Caco-2 (cell line): Measurements from ENCODE around the gene EPB41L4A. TPM values are rescaled to one million over a fixed set of nuclear protein-coding genes. Genes with fewer than 3 reads are reported as not detected.

ENCODE experiments used
- BruUV-seq: library from RNA; stranded (reverse); fragments of 400-500 nt; replicated peaks from 2 replicates; lab custom pipeline; 2021; lab: Mats Ljungman, UMichigan
- CTCF ChIA-PET: fragments of 300-600 bp; sonication (Branson Sonifier 250); formaldehyde crosslinking; loops from one replicate; lab custom pipeline; 2022; ENCODE audit warnings: antibody characterized with exemption; lab: Charles Lee
- POLR2A ChIA-PET: fragments of 300-600 bp; sonication (Branson Sonifier 250); formaldehyde crosslinking; loops from one replicate; lab custom pipeline; 2022; ENCODE audit warnings: antibody characterized with exemption; lab: Charles Lee
- DNase-seq, 2 experiments: peaks; one replicate each; pipeline versions ENCODE4 v3.0.0 to v3.0.0-alpha.2; 2020 to 2022
- H3K27me3 ChIP-seq: replicated peaks from 2 replicates; pipeline ENCODE4 v1.6.0; 2011; ENCODE audit warnings: low read length; ENCODE audit not compliant: control insufficient read depth, insufficient read depth
- H3K36me3 ChIP-seq: 2 replicates; pipeline ENCODE4 v1.5.1; 2011; ENCODE audit warnings: low read length; ENCODE audit not compliant: control insufficient read depth, insufficient read depth
- H3K4me1 ChIP-seq: fragments of 250-450 bp; sonication (Bioruptor Pico); 2 replicates; pipeline ENCODE4 v1.5.1; 2020; ENCODE audit warnings: mild to moderate bottlenecking
- H3K4me3 ChIP-seq: 2 replicates; pipeline ENCODE4 v1.5.1; 2011; ENCODE audit warnings: low read depth, mild to moderate bottlenecking, control low read depth, low read length
- H3K9me3 ChIP-seq: fragments of 250-450 bp; sonication (Bioruptor Pico); 2 replicates; pipeline ENCODE4 v1.5.1; 2020; ENCODE audit warnings: mild to moderate bottlenecking, moderate library complexity
- H3K27ac Mint-ChIP-seq: one replicate; pipeline ENCODE4 v1.8.0; 2022; ENCODE audit warnings: mixed read lengths; ENCODE audit not compliant: unreplicated experiment
- H3K27me3 Mint-ChIP-seq: one replicate; pipeline ENCODE4 v1.8.0; 2022; ENCODE audit warnings: mixed read lengths; ENCODE audit not compliant: insufficient read depth, unreplicated experiment
- H3K36me3 Mint-ChIP-seq: one replicate; pipeline ENCODE4 v1.8.0; 2022; ENCODE audit warnings: mild to moderate bottlenecking, mixed read lengths; ENCODE audit not compliant: insufficient read depth, unreplicated experiment
- H3K4me1 Mint-ChIP-seq: one replicate; pipeline ENCODE4 v1.8.0; 2022; ENCODE audit warnings: low read depth, mixed read lengths; ENCODE audit not compliant: unreplicated experiment
- H3K4me3 Mint-ChIP-seq: one replicate; pipeline ENCODE4 v1.8.0; 2022; ENCODE audit warnings: mild to moderate bottlenecking, moderate library complexity, mixed read lengths; ENCODE audit not compliant: unreplicated experiment
- H3K9me3 Mint-ChIP-seq: one replicate; pipeline ENCODE4 v1.8.0; 2022; ENCODE audit warnings: mixed read lengths; ENCODE audit not compliant: unreplicated experiment
- CTCF ChIP-seq, 2 experiments: fragments of 200-600 bp in 1 of 2; IDR thresholded peaks; 1 replicate in 1 of 2; 2 replicates in 1 of 2; pipeline versions ENCODE4 v1.5.1 to v1.8.0; 2011 to 2022; ENCODE audit warnings: antibody characterized with exemption in 1 of 2, control low read depth in 1 of 2, inconsistent platforms in 1 of 2, low read depth in 1 of 2, low read length in 1 of 2, mild to moderate bottlenecking in 1 of 2, moderate library complexity in 1 of 2; ENCODE audit not compliant: insufficient read depth in 1 of 2, severe bottlenecking in 1 of 2, unreplicated experiment in 1 of 2
- intact Hi-C: fragments of 100-400 bp; cut with micrococcal nuclease; formaldehyde crosslinking; loops from one replicate; pipeline ENCODE4 v1.10.0; 2022; ENCODE audit not compliant: unreplicated experiment
- total RNA-seq: library from RNA; stranded (reverse); gene quantifications from 2 replicates; pipeline ENCODE4 v1.2.3, GENCODE V29; 2022

The EPB41L4A gene
- total RNA-seq, 1 experiment from 2014 or later = 1.4 TPM

- H3K27ac Mint-ChIP-seq = no peak overlapping the region
- Histone ChIP-seq H3K9me3 (no peaks in the 10 kb centered on the region), H3K4me3 (no peak overlapping the region), H3K4me1 (no peaks in the 10 kb centered on the region), H3K27me3 (no peaks in the 10 kb centered on the region), H3K36me3 (no peaks in the 10 kb centered on the region)
- ChIA-PET POLR2A (no interaction called here), CTCF (no interaction called here)
- TF ChIP-seq CTCF (IDR thresholded peaks at IDR 0.05; ENCODE audit: insufficient read depth in 1 of 2, low read depth in 1 of 2, low read length in 1 of 2, severe bottlenecking in 1 of 2, unreplicated experiment in 1 of 2) = no peak
- H3K4me3 Mint-ChIP-seq = no peak overlapping the region
- H3K27me3 Mint-ChIP-seq = peaks cover 18% of the 10 kb centered on the region
- intact Hi-C loops = no loop called here
- no peaks in the 10 kb centered on the region for H3K4me1 Mint-ChIP-seq
- no peaks in the 10 kb centered on the region for H3K36me3 Mint-ChIP-seq
- BruUV-seq = no TSS peak
- no peak for DNase-seq
- H3K9me3 Mint-ChIP-seq = no peaks in the 10 kb centered on the region
Measured at GRCh38 chr5:112374356-112374755, 44.7 kb downstream of the EPB41L4A start.

- no peak for TF ChIP-seq CTCF (IDR thresholded peaks at IDR 0.05; ENCODE audit: insufficient read depth in 1 of 2, low read depth in 1 of 2, low read length in 1 of 2, severe bottlenecking in 1 of 2, unreplicated experiment in 1 of 2)
- no peaks in the 10 kb centered on the region for H3K9me3 ChIP-seq
- H3K4me3 ChIP-seq = no peak overlapping the region
- H3K36me3 ChIP-seq = no peaks in the 10 kb centered on the region
- no TSS peak for BruUV-seq
- no peaks in the 10 kb centered on the region for H3K27me3 ChIP-seq
- H3K4me1 ChIP-seq = no peaks in the 10 kb centered on the region
- DNase-seq = no peak
- H3K9me3 Mint-ChIP-seq = no peaks in the 10 kb centered on the region
- H3K36me3 Mint-ChIP-seq = no peaks in the 10 kb centered on the region
- ChIA-PET CTCF (no interaction called here), POLR2A (no interaction called here)
- no peak overlapping the region for H3K27ac Mint-ChIP-seq
- H3K4me1 Mint-ChIP-seq = no peaks in the 10 kb centered on the region
- intact Hi-C loops = no loop called here
- no peak overlapping the region for H3K4me3 Mint-ChIP-seq
- H3K27me3 Mint-ChIP-seq = peaks cover 16% of the 10 kb centered on the region
Measured at GRCh38 chr5:112373885-112374284, 45.2 kb downstream of the EPB41L4A start.

GRCh38 chr5:112372543-112372942 lies 46.5 kb downstream of the EPB41L4A start:
- H3K9me3 Mint-ChIP-seq = no peaks in the 10 kb centered on the region
- POLR2A ChIA-PET = no interaction called here
- Histone ChIP-seq H3K9me3 (no peaks in the 10 kb centered on the region), H3K27me3 (no peaks in the 10 kb centered on the region), H3K4me3 (no peak overlapping the region), H3K4me1 (no peaks in the 10 kb centered on the region), H3K36me3 (no peaks in the 10 kb centered on the region)
- intact Hi-C loops = no loop called here
- CTCF ChIA-PET = no interaction called here
- H3K4me3 Mint-ChIP-seq = no peak overlapping the region
- H3K4me1 Mint-ChIP-seq = no peaks in the 10 kb centered on the region
- H3K27me3 Mint-ChIP-seq = peaks cover 14% of the 10 kb centered on the region
- DNase-seq = no peak
- TF ChIP-seq CTCF (IDR thresholded peaks at IDR 0.05; ENCODE audit: insufficient read depth in 1 of 2, low read depth in 1 of 2, low read length in 1 of 2, severe bottlenecking in 1 of 2, unreplicated experiment in 1 of 2) = no peak
- no peak overlapping the region for H3K27ac Mint-ChIP-seq
- BruUV-seq = no TSS peak
- no peaks in the 10 kb centered on the region for H3K36me3 Mint-ChIP-seq
